Measurements from ENCODE around the gene CDPF1. TPM values are rescaled to one million over a fixed set of nuclear protein-coding genes. Genes with fewer than 3 reads are reported as not detected.

Gene CDPF1
- total and polyA plus RNA-seq, 12 donors, result 6.3 to 12.7 (median 7.6) TPM

DNA sequence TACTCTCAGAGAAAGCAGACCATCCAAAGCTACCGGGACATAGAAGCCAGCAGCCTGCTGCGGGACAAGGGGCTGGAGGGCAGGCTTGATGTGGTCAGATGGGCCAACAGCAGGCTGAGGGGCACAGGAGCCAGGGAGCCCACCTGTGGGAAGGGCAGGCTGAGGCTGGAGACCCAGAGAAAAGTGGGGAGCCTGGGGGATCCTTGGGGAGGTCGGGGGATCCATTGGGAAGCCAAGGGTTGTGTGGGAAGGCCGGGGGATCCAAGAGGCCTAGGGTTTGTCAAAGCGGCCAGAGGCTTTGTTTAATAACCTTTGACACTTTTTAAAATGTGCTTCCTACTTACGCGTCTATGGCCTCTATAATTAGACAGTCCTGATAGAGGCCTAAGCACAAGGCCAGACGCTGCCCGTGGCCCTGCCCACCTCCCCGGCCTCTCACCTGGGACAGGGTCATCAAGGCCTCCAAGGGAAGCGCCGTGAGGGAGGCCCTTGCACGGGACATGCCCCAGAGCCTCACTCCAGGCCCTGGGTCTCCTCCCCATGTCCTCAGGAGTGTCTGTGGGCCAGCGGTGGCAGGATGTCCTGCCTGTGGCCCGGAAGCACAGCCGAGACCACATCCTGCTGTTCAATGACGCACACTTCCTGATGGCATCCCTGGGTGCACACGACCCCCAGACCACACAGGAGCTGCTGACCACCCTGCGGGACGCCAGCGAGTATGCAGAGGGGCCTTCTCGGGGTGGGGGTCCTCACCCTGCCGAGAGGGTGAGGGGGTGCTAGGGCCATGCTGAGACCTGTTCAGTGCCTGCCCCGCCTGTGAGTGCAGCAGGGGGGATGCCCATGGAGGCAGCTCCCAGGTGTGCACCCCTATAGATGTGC, 38.0 kb upstream of the CDPF1 start:
- DNase-seq (peak in 1 of 2 donors; percentile 47), ATAC-seq (peak; percentile 32 to 78 (median 58))
- 50 to 52% methylated on average over 24 of the region's 24 CpGs for WGBS, 2 donors
- intact Hi-C loops (cut with DNase I), result no loop called here
- Histone ChIP-seq H3K9me3 (peaks cover 0 to 12% (median 0%) of the 10 kb centered on the region in 11 donors), H3K4me3 (peak overlapping the region in 8 of 10 donors; percentile 1 to 47 (median 36)), H3K4me1 (peaks cover 10 to 43% (median 31%) of the 10 kb centered on the region in 9 donors), H3K27ac (peak overlapping the region; percentile 26 to 90 (median 76)), H3K36me3 (peaks cover 0 to 85% (median 44%) of the 10 kb centered on the region in 9 donors), H3K27me3 (no peaks in the 10 kb centered on the region)
- TF ChIP-seq, protein P1, sequence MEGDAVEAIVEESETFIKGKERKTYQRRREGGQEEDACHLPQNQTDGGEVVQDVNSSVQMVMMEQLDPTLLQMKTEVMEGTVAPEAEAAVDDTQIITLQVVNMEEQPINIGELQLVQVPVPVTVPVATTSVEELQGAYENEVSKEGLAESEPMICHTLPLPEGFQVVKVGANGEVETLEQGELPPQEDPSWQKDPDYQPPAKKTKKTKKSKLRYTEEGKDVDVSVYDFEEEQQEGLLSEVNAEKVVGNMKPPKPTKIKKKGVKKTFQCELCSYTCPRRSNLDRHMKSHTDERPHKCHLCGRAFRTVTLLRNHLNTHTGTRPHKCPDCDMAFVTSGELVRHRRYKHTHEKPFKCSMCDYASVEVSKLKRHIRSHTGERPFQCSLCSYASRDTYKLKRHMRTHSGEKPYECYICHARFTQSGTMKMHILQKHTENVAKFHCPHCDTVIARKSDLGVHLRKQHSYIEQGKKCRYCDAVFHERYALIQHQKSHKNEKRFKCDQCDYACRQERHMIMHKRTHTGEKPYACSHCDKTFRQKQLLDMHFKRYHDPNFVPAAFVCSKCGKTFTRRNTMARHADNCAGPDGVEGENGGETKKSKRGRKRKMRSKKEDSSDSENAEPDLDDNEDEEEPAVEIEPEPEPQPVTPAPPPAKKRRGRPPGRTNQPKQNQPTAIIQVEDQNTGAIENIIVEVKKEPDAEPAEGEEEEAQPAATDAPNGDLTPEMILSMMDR (IDR thresholded peaks at IDR 0.05), result no peak

DNA sequence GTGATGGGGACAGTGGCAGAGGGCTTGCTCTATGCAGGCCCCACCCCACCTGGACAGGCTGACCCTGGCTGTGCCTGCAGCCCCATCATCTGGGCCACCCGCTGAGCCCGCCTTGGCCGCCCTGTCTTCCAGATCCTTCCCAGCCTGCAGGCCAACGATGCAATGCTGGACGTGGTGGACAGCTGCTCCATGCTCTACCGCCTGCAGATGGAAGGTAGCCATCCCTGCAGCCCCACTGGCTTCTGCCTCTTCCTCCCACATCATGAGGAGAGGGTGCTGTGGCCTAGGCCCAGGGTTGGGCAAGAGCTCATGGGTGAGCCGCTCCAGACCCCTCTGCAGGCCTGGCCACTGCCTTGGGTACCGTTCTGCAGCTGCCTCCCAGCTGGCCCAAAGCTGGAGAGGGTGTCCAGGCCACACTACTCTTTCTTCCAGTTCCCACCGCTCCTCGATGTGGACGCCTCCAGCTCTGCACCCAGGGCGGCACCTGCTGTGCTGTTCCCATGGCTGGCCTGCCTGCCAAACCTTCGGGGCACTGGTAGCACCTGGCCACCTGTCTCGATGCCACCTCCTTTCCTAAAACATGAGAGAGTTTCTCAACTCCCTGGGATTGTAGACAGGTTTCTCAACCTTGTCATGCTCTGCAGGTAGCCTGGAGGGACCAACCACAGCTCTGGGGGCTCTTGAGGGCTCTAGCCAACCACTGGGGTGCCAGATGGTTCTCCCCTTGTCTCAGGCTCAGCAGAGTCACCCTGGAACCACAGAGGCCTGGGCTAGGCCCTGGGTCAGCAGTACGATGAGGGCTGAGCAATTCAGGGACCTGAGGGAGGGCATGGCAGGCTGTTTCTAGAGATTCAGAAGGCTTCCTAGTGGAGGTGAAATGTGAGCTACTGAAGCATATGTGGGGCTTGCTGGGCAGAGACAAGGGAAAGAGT, 37.1 kb upstream of the CDPF1 start:
- TF ChIP-seq, protein P1 (IDR thresholded peaks at IDR 0.05), result no peak
- H3K9me3 ChIP-seq, result peaks cover 0 to 10% (median 0%) of the 10 kb centered on the region in 11 donors
- peaks cover 10 to 43% (median 30%) of the 10 kb centered on the region in 9 donors for H3K4me1 ChIP-seq
- H3K4me3 ChIP-seq, result peak overlapping the region in 7 of 10 donors; percentile 1 to 47 (median 37)
- H3K27me3 ChIP-seq, result no peaks in the 10 kb centered on the region
- WGBS, 2 donors, result 90 to 91% methylated on average over 15 of the region's 15 CpGs
- intact Hi-C loops (cut with DNase I), result no loop called here
- H3K27ac ChIP-seq, result peak overlapping the region; percentile 26 to 90 (median 76)
- no peak for DNase-seq
- no peak for ATAC-seq
- H3K36me3 ChIP-seq, result peaks cover 0 to 85% (median 44%) of the 10 kb centered on the region in 9 donors

DNA sequence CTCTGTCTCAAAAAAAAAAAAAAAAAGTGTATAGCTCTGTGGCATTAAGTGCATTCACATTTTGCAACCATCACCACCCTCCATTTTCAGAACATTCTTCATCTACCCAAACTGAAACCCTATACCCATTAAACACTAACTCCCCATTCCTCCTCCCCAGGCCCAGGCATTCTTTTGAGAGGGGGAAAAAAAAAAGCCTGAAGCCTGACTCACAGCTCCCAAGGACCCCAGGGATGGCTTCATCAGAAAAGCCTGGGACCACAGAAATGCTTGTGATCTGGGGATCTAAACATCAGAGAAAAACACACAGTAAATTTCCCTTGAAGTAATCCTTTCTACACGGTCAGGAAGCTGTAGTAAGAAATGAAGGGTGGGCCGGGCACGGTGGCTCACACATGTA, 35.9 kb upstream of the CDPF1 start:
- WGBS, 2 donors, result 95 to 99% methylated on average over 3 of the region's 3 CpGs
- peaks cover 0 to 86% (median 46%) of the 10 kb centered on the region in 9 donors for H3K36me3 ChIP-seq
- intact Hi-C loops (cut with DNase I), result no loop called here
- no peaks in the 10 kb centered on the region for H3K9me3 ChIP-seq
- no peak overlapping the region for H3K4me3 ChIP-seq
- H3K27me3 ChIP-seq, result no peaks in the 10 kb centered on the region
- H3K4me1 ChIP-seq, result peaks cover 10 to 45% (median 31%) of the 10 kb centered on the region in 9 donors
- ATAC-seq (no peak), DNase-seq (no peak)
- TF ChIP-seq, protein P1 (IDR thresholded peaks at IDR 0.05), result no peak
- H3K27ac ChIP-seq, result no peak overlapping the region

All from heart right ventricle (tissue), 16 donors.